Naive B cell (primary cell): Measurements from ENCODE around the gene TMPRSS4. TPM values are rescaled to one million over a fixed set of nuclear protein-coding genes. Genes with fewer than 3 reads are reported as not detected.
A peak's percentile ranks its signal among the peaks of the same experiment; 100 is the strongest.

Experiments used
- ATAC-seq, 2 donors: fragments of 150-1000 bp; cut with Tn5 transposase; 2 replicates each; pipeline ENCODE4 v1.10.0; 2021; ENCODE audit warnings: low read depth in 2 of 2, mild to moderate bottlenecking in 2 of 2, moderate library complexity in 2 of 2
- DNase-seq: peaks from one replicate; pipeline ENCODE4 v3.0.0; 2022
- H3K27ac Mint-ChIP-seq, 6 donors: one replicate each; pipeline ENCODE4 v1.8.0; 2020 to 2022; ENCODE audit warnings: mild to moderate bottlenecking in 6 of 6, mixed read lengths in 6 of 6, moderate library complexity in 5 of 6, inconsistent platforms in 2 of 6
- H3K27me3 Mint-ChIP-seq, 3 donors: one replicate each; pipeline ENCODE4 v1.8.0; 2021 to 2022; ENCODE audit warnings: mixed read lengths in 3 of 3, mild to moderate bottlenecking in 1 of 3
- H3K36me3 Mint-ChIP-seq, 2 donors: one replicate each; pipeline ENCODE4 v1.8.0; 2020 to 2022; ENCODE audit warnings: mixed read lengths in 2 of 2, inconsistent platforms in 1 of 2, mild to moderate bottlenecking in 1 of 2
- H3K4me1 Mint-ChIP-seq, 3 donors: one replicate each; pipeline ENCODE4 v1.8.0; 2020 to 2022; ENCODE audit warnings: mixed read lengths in 3 of 3, inconsistent platforms in 1 of 3, mild to moderate bottlenecking in 1 of 3, moderate library complexity in 1 of 3
- H3K4me3 Mint-ChIP-seq, 8 donors: one replicate each; pipeline ENCODE4 v1.8.0; 2020 to 2022; ENCODE audit warnings: mild to moderate bottlenecking in 8 of 8, mixed read lengths in 8 of 8, moderate library complexity in 8 of 8, inconsistent platforms in 2 of 8
- H3K9me3 Mint-ChIP-seq, 7 donors: one replicate each; pipeline ENCODE4 v1.8.0; 2020 to 2022; ENCODE audit warnings: mixed read lengths in 7 of 7, mild to moderate bottlenecking in 5 of 7, inconsistent platforms in 2 of 7, moderate library complexity in 1 of 7
- polyA plus RNA-seq, 6 donors: library from polyadenylated mRNA; unstranded; fragments of 300-500 nt; fragmentation: Illumina TruSeq; gene quantifications; one replicate each; pipeline ENCODE4 v1.2.3, GENCODE V29; 2021; ENCODE audit warnings: low read depth in 6 of 6

Gene TMPRSS4
- polyA plus RNA-seq, 6 donors from 2014 or later = not detected

- Mint-ChIP-seq H3K27ac (no peak overlapping the region), H3K9me3 (no peaks in the 10 kb centered on the region), H3K4me1 (no peaks in the 10 kb centered on the region), H3K36me3 (no peaks in the 10 kb centered on the region), H3K4me3 (no peak overlapping the region), H3K27me3 (peaks cover 21 to 51% (median 38%) of the 10 kb centered on the region in 3 donors)
- ATAC-seq (no peak), DNase-seq (no peak)
Observed at GRCh38 chr11:118129471-118130172, 52.7 kb downstream of the TMPRSS4 start.

DNA sequence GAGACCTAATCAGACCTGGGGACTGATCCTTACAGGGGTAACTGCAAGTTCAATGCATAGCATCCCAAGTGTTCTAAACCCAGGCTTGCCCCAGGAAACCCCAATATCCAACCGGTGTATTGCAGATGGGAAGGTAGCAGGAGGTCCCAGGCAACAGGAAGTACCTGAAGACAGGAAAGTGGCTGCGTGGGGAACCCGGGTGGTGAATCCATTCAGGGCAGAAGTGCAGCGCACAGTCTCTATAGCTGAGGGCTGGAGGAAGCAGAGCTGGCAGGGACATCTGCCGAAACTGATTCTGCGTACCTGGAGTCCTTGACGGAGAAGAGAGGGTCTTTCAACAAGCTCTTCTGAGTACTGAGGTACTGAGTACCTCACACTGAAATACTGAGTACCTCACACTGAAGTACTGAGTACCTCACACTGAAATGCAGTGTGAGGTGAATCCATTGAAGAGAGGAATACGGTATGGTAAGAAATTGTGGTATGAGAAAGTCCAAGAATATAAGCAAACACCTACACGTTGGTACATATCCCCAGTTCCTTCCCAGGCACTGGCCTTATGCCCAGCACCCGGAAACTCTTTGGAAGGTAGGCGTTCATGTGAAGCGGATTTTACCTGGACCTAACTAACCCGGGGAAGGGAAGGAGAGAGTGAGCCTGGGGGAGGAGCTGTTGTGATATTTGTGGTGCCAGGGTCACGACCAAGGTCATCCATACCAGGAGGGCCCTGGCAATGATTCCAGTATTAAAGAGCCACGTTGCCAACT lies 55.7 kb downstream of the TMPRSS4 start:
- DNase-seq (no peak), ATAC-seq (no peak)
- Mint-ChIP-seq H3K4me1 (no peaks in the 10 kb centered on the region), H3K27me3 (peaks cover 26 to 50% (median 35%) of the 10 kb centered on the region in 3 donors), H3K27ac (no peak overlapping the region), H3K36me3 (no peaks in the 10 kb centered on the region), H3K4me3 (no peak overlapping the region), H3K9me3 (no peaks in the 10 kb centered on the region)

GRCh38 chr11:118133816-118134215 lies 56.9 kb downstream of the TMPRSS4 start:
- no peaks in the 10 kb centered on the region for H3K9me3 Mint-ChIP-seq
- DNase-seq (no peak), ATAC-seq (no peak)
- H3K4me1 Mint-ChIP-seq = no peaks in the 10 kb centered on the region
- no peak overlapping the region for H3K4me3 Mint-ChIP-seq
- H3K27ac Mint-ChIP-seq = peak overlapping the region in 2 of 6 donors; percentile 16 to 42
- peaks cover 36 to 45% (median 42%) of the 10 kb centered on the region in 3 donors for H3K27me3 Mint-ChIP-seq
- no peaks in the 10 kb centered on the region for H3K36me3 Mint-ChIP-seq

- DNase-seq (no peak), ATAC-seq (no peak)
- Mint-ChIP-seq H3K27me3 (peaks cover 37 to 44% (median 43%) of the 10 kb centered on the region in 3 donors), H3K4me3 (no peak overlapping the region), H3K27ac (no peak overlapping the region), H3K9me3 (no peaks in the 10 kb centered on the region), H3K4me1 (no peaks in the 10 kb centered on the region), H3K36me3 (no peaks in the 10 kb centered on the region)
Observed at GRCh38 chr11:118135051-118135795, 58.3 kb downstream of the TMPRSS4 start.

- H3K9me3 Mint-ChIP-seq = no peaks in the 10 kb centered on the region
- no peaks in the 10 kb centered on the region for H3K36me3 Mint-ChIP-seq
- no peak overlapping the region for H3K27ac Mint-ChIP-seq
- ATAC-seq (no peak), DNase-seq (no peak)
- H3K27me3 Mint-ChIP-seq = peaks cover 36 to 48% (median 46%) of the 10 kb centered on the region in 3 donors
- H3K4me1 Mint-ChIP-seq = no peaks in the 10 kb centered on the region
- H3K4me3 Mint-ChIP-seq = no peak overlapping the region
Observed at GRCh38 chr11:118135796-118136165, 58.9 kb downstream of the TMPRSS4 start.

GRCh38 chr11:118136341-118136740 lies 59.5 kb downstream of the TMPRSS4 start:
- Mint-ChIP-seq H3K9me3 (no peaks in the 10 kb centered on the region), H3K27me3 (peaks cover 31 to 53% (median 45%) of the 10 kb centered on the region in 3 donors), H3K36me3 (no peaks in the 10 kb centered on the region), H3K4me3 (no peak overlapping the region), H3K27ac (no peak overlapping the region), H3K4me1 (no peaks in the 10 kb centered on the region)
- DNase-seq (no peak), ATAC-seq (no peak)

GRCh38 chr11:118136801-118137200 lies 59.9 kb downstream of the TMPRSS4 start:
- DNase-seq (no peak), ATAC-seq (no peak)
- Mint-ChIP-seq H3K9me3 (no peaks in the 10 kb centered on the region), H3K4me3 (no peak overlapping the region), H3K4me1 (no peaks in the 10 kb centered on the region), H3K36me3 (no peaks in the 10 kb centered on the region), H3K27ac (no peak overlapping the region), H3K27me3 (peaks cover 33 to 57% (median 49%) of the 10 kb centered on the region in 3 donors)

DNA sequence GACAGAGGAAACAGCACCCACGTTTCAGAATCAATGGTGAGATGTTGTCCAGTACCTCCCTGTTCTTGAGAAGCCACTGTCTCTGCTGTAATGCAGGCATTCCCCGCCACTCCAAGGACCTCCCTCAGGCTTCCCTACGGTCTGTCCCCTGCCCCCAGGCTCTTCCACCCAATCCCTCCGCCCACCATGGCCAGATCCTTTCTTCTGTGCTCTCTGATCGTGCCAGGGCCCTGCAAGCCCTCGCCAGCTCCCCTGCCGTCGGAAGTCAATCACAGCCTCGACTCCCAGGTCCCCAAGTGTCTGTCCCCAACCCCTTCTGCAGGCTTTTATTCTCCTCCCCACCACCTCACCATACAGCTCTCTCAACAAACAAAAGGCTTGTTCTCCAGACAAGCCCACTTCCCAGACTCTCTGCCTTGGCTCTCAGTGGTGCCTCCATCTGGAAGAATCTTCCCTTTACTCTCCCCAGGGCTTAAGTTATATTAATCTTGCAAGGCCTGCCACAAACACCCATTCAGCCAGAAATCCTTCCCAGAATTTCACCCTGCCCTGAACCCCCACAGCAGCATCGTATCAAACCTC lies 62.1 kb downstream of the TMPRSS4 start:
- no peak for DNase-seq
- Mint-ChIP-seq H3K4me1 (peaks cover 0 to 4% (median 2%) of the 10 kb centered on the region in 3 donors), H3K4me3 (no peak overlapping the region), H3K36me3 (no peaks in the 10 kb centered on the region), H3K27me3 (peaks cover 46 to 76% (median 66%) of the 10 kb centered on the region in 3 donors), H3K9me3 (peaks cover 0 to 1% (median 0%) of the 10 kb centered on the region in 7 donors), H3K27ac (no peak overlapping the region)
- no peak for ATAC-seq

GRCh38 chr11:118139578-118139977 lies 62.7 kb downstream of the TMPRSS4 start:
- Mint-ChIP-seq H3K27me3 (peaks cover 47 to 77% (median 66%) of the 10 kb centered on the region in 3 donors), H3K36me3 (no peaks in the 10 kb centered on the region), H3K9me3 (peaks cover 0 to 1% (median 0%) of the 10 kb centered on the region in 7 donors), H3K4me3 (no peak overlapping the region), H3K4me1 (peaks cover 0 to 4% (median 2%) of the 10 kb centered on the region in 3 donors), H3K27ac (no peak overlapping the region)
- DNase-seq = no peak
- ATAC-seq = no peak

DNA sequence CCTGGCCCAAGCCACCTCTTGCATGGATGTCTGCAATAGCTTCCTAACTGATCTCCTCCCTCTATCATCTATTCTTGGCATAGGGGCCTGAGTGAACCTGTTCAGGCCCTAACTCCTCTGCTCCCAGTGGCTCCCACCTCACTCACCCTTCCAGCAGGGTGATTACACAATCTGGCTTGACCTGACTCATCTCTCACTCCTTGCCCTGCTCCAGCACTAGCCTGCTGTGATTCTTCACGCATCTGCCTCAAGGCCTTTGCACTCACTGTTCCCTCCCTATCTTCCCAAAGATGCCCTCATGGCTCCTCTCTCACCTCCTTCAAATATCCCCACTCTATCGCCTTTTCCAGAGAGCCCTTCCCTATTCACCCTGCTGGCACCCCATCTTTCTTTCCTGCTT lies 65.2 kb downstream of the TMPRSS4 start:
- no peak for DNase-seq
- Mint-ChIP-seq H3K4me1 (peaks cover 0 to 13% (median 7%) of the 10 kb centered on the region in 3 donors), H3K27ac (no peak overlapping the region), H3K27me3 (peaks cover 58 to 82% (median 71%) of the 10 kb centered on the region in 3 donors), H3K4me3 (no peak overlapping the region), H3K9me3 (peaks cover 0 to 1% (median 0%) of the 10 kb centered on the region in 7 donors), H3K36me3 (no peaks in the 10 kb centered on the region)
- no peak for ATAC-seq

GRCh38 chr11:118142809-118143208 lies 65.9 kb downstream of the TMPRSS4 start:
- peak overlapping the region in 1 of 8 donors; percentile 77 for H3K4me3 Mint-ChIP-seq
- ATAC-seq = no peak
- H3K4me1 Mint-ChIP-seq = peaks cover 0 to 13% (median 7%) of the 10 kb centered on the region in 3 donors
- no peak overlapping the region for H3K27ac Mint-ChIP-seq
- DNase-seq = no peak
- H3K9me3 Mint-ChIP-seq = peaks cover 0 to 1% (median 0%) of the 10 kb centered on the region in 7 donors
- no peaks in the 10 kb centered on the region for H3K36me3 Mint-ChIP-seq
- peaks cover 62 to 86% (median 78%) of the 10 kb centered on the region in 3 donors for H3K27me3 Mint-ChIP-seq

DNA sequence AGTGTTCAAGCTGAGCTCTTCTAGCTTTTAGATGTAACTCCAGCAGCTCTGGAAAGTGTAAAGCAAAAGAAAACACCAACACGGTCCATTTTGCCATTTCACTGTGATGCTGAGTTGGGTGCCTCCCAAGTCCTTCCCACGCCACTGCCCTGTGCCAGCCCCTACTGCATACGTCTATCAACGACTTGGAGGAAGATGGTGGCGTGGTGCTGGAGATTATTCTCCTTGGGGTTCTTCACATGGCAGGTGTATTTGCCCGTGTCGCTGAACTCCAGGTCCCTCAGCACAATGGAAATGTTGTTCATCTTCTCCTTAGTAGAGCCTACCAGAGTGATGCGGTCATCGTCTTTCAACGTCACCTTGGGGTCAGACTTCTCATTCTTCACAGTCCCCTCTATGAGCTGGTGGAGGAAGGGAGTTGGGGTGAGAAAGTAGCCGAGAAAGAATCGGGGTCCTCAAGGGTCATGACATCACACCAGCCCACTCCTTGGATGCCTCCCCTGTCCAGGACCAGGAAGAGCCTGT lies 66.8 kb downstream of the TMPRSS4 start:
- Mint-ChIP-seq H3K4me1 (peaks cover 0 to 13% (median 7%) of the 10 kb centered on the region in 3 donors), H3K4me3 (peak overlapping the region in 1 of 8 donors; percentile 2), H3K9me3 (peaks cover 0 to 1% (median 0%) of the 10 kb centered on the region in 7 donors), H3K36me3 (no peaks in the 10 kb centered on the region), H3K27me3 (peaks cover 57 to 86% (median 83%) of the 10 kb centered on the region in 3 donors), H3K27ac (no peak overlapping the region)
- no peak for DNase-seq
- ATAC-seq = no peak
